Thoracic aorta (tissue), 2 donors: Measurements from ENCODE around the gene HBS1L. TPM values are rescaled to one million over a fixed set of nuclear protein-coding genes. Genes with fewer than 3 reads are reported as not detected.

ENCODE experiments used
- ATAC-seq: fragments of 150-250 bp; one replicate; pipeline ENCODE4 v1.8.0; 2017; ENCODE audit warnings: low read depth; ENCODE audit not compliant: insufficient number of reproducible peaks, low FRiP score
- DNase-seq: peaks from one replicate; pipeline ENCODE4 v3.0.0-alpha.2; 2020; ENCODE audit warnings: low spot score
- H3K27ac ChIP-seq, 2 donors: fragments of 200-600 bp; sonication (generic); 1 replicate in 1 of 2; 2 replicates in 1 of 2; pipeline ENCODE4 v1.5.1; 2016; ENCODE audit warnings: mild to moderate bottlenecking in 2 of 2, moderate library complexity in 2 of 2
- H3K27me3 ChIP-seq: fragments of 200-600 bp; sonication (generic); replicated peaks from 2 replicates; pipeline ENCODE4 v1.6.0; 2016; ENCODE audit warnings: mild to moderate bottlenecking; ENCODE audit not compliant: insufficient read depth
- H3K36me3 ChIP-seq: fragments of 200-600 bp; sonication (generic); one replicate; pipeline ENCODE4 v1.5.1; 2016
- H3K4me1 ChIP-seq, 2 donors: fragments of 200-600 bp; sonication (generic); 1 replicate in 1 of 2; 2 replicates in 1 of 2; pipeline versions ENCODE4 v1.5.1 to v1.6.0; 2016; ENCODE audit warnings: low read depth in 2 of 2, mild to moderate bottlenecking in 1 of 2; ENCODE audit not compliant: control insufficient read depth in 1 of 2
- H3K4me3 ChIP-seq: fragments of 200-600 bp; sonication (generic); 2 replicates; pipeline ENCODE4 v1.5.1; 2016; ENCODE audit warnings: mild to moderate bottlenecking
- H3K9me3 ChIP-seq: fragments of 200-600 bp; sonication (generic); 2 replicates; pipeline ENCODE4 v1.5.1; 2016
- CTCF ChIP-seq: fragments of 200-600 bp; sonication (generic); IDR thresholded peaks from one replicate; pipeline ENCODE4 v1.5.1; 2019; ENCODE audit warnings: antibody characterized with exemption
- total RNA-seq, 2 donors: library from RNA; depleted of rRNA; stranded (reverse); fragments of >200 nt; gene quantifications; one replicate each; pipeline versions ENCODE4 v1.1.0 to v1.2.3, GENCODE V29; 2016

The HBS1L gene
- total RNA-seq, 2 donors from 2014 or later: 42.5 to 48.5 TPM

- no peak overlapping the region for H3K27ac ChIP-seq
- no peak overlapping the region for H3K4me3 ChIP-seq
- H3K4me1 ChIP-seq: no peaks in the 10 kb centered on the region
- no peaks in the 10 kb centered on the region for H3K9me3 ChIP-seq
- no peak for TF ChIP-seq CTCF
- ATAC-seq: no peak
- no peak for DNase-seq
- no peaks in the 10 kb centered on the region for H3K27me3 ChIP-seq
- peaks cover 16% of the 10 kb centered on the region for H3K36me3 ChIP-seq
These were observed 75.5 kb downstream of the HBS1L start for GRCh38 chr6:134979142-134979541.

GRCh38 chr6:134974370-134974769 is 80.3 kb downstream of the HBS1L start:
- Histone ChIP-seq H3K4me1 (no peaks in the 10 kb centered on the region), H3K27ac (no peak overlapping the region), H3K4me3 (no peak overlapping the region), H3K27me3 (no peaks in the 10 kb centered on the region), H3K9me3 (no peaks in the 10 kb centered on the region), H3K36me3 (peaks cover 3% of the 10 kb centered on the region)
- no peak for ATAC-seq
- no peak for DNase-seq
- no peak for TF ChIP-seq CTCF

- peaks cover 0 to 14% of the 10 kb centered on the region in 2 donors for H3K4me1 ChIP-seq
- no peak overlapping the region for H3K4me3 ChIP-seq
- H3K36me3 ChIP-seq: peaks cover 12% of the 10 kb centered on the region
- H3K27me3 ChIP-seq: no peaks in the 10 kb centered on the region
- H3K9me3 ChIP-seq: no peaks in the 10 kb centered on the region
- TF ChIP-seq CTCF: no peak
- ATAC-seq (no peak), DNase-seq (no peak)
- no peak overlapping the region for H3K27ac ChIP-seq
These were observed 86.9 kb downstream of the HBS1L start for GRCh38 chr6:134967711-134968110.

GRCh38 chr6:134964451-134965203 is 90.0 kb downstream of the HBS1L start:
- no peak overlapping the region for H3K4me3 ChIP-seq
- no peaks in the 10 kb centered on the region for H3K27me3 ChIP-seq
- H3K27ac ChIP-seq: no peak overlapping the region
- peaks cover 0 to 14% of the 10 kb centered on the region in 2 donors for H3K4me1 ChIP-seq
- peaks cover 12% of the 10 kb centered on the region for H3K36me3 ChIP-seq
- no peak for TF ChIP-seq CTCF
- no peak for ATAC-seq
- peaks cover 3% of the 10 kb centered on the region for H3K9me3 ChIP-seq
- no peak for DNase-seq

DNA sequence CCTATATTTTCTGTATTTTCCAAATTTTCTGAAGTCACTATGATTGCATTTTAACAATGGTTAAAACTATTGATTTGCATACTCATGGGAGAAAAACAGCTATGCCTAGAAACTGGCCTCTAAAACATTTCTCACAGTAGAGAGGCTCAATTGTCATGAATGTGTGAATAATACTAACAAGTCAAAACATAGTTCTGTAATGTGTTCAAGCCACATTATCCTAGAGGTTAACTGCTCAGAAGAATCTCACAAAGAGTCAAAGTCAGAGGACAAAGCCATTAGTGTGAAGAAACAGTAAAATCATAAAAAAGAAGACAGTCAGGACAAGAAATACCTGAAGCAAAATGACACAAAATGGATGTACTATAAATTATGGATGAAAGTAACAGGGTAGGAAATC is 92.2 kb downstream of the HBS1L start:
- Histone ChIP-seq H3K36me3 (peaks cover 16% of the 10 kb centered on the region), H3K27ac (no peak overlapping the region), H3K27me3 (no peaks in the 10 kb centered on the region), H3K4me1 (peaks cover 0 to 6% of the 10 kb centered on the region in 2 donors), H3K4me3 (no peak overlapping the region), H3K9me3 (peaks cover 3% of the 10 kb centered on the region)
- no peak for DNase-seq
- TF ChIP-seq CTCF: no peak
- no peak for ATAC-seq
